Activated T-cell treated with anti-CD3 and anti-CD28 coated beads, Interleukin-2, amount 50 U/mL, for 24 hours (primary cell): ENCODE data around the gene RRM2.

Source experiments
- DNase-seq: peaks from one replicate; pipeline ENCODE4 v3.0.0-alpha.2; 2020
- H3K27ac Mint-ChIP-seq: 2 replicates; pipeline ENCODE4 v1.8.0; 2020; ENCODE audit warnings: mild to moderate bottlenecking, mixed read lengths
- H3K27me3 Mint-ChIP-seq: 2 replicates; pipeline ENCODE4 v1.8.0; 2020; ENCODE audit warnings: mixed read lengths
- H3K36me3 Mint-ChIP-seq: 2 replicates; pipeline ENCODE4 v1.8.0; 2020; ENCODE audit warnings: low read depth, mixed read lengths
- H3K4me1 Mint-ChIP-seq: 2 replicates; pipeline ENCODE4 v1.8.0; 2020; ENCODE audit warnings: low read depth, mixed read lengths
- H3K4me3 Mint-ChIP-seq: 2 replicates; pipeline ENCODE4 v1.8.0; 2020; ENCODE audit warnings: mild to moderate bottlenecking, moderate library complexity, mixed read lengths
- H3K9me3 Mint-ChIP-seq: 2 replicates; pipeline ENCODE4 v1.8.0; 2020; ENCODE audit warnings: mixed read lengths

The RRM2 gene

DNA sequence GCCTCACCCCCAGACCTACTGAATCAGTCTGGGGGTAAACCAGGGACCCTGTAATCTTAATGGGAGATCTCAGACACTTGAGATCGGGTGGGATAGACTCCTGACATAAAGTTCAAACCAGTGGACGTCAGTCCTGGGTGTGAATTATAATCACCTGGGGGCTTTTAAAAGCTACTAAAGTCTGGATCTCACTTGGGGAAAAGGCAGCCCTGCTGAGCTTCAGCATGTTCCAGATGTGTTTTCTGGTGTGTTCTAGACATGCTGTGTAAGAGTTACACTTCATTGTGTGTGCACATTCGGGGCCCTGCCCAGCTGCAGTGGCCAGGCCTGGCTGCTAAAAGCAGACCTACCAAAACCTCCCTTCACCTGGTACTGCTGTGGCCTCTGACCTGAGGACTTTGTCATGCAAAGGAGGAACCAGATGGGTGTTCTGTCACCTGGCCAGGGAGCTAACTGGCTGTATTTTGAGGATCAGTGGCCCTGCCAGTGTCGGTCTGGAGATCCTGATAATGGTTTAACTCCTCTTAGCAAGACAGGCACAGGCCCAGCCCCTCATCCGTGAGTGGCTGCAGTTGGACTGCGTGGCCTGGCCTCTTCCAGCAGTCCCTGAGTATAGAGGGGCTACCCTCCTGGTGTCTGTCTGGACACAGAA, 10.6 kb downstream of the RRM2 start:
- Mint-ChIP-seq H3K4me1 (peaks cover 20% of the 10 kb centered on the region), H3K4me3 (no peak overlapping the region), H3K9me3 (no peaks in the 10 kb centered on the region), H3K27ac (peak overlapping the region; percentile 28), H3K27me3 (no peaks in the 10 kb centered on the region), H3K36me3 (peaks cover 85% of the 10 kb centered on the region)
- no peak for DNase-seq

DNA sequence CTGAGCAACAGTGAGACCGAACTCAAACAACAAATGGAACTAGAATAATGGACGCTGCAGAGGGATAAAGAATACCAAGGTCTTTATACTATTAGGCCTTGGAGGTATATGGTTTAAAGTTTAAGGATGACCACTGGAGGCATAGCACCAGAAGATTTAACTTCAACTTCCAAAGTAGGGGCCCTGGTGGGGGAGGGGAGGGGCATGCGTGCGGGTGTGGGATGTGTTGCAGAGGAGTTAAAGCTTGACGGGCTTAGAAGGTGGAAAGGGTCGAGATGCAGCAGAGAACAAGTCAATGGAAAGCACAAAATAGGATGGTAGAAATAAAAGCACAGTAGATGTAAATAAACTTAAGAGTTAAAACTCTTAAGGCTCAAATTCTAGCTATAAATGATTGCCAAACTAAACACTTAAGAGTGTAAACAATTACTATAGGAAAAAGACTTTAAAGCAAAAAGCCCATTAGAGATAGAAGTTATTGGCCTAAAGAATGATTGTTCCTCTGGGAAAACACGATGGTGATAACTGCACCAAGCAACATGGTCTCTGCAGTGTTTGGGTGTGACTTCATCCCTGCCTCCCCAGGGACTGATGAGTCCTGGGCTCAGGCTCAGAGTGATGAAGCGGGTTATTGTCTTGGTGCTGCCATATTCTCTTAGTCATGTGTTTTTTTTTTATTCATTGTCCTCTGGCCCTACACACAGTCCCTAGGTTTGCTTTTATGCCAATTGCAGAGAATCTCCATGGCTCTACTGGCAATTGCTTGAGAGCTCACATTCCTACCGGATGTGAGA, 13.0 kb downstream of the RRM2 start:
- DNase-seq, result no peak
- Mint-ChIP-seq H3K36me3 (peaks cover 71% of the 10 kb centered on the region), H3K27ac (peak overlapping the region; percentile 69), H3K27me3 (no peaks in the 10 kb centered on the region), H3K4me3 (no peak overlapping the region), H3K9me3 (no peaks in the 10 kb centered on the region), H3K4me1 (peaks cover 12% of the 10 kb centered on the region)

DNA sequence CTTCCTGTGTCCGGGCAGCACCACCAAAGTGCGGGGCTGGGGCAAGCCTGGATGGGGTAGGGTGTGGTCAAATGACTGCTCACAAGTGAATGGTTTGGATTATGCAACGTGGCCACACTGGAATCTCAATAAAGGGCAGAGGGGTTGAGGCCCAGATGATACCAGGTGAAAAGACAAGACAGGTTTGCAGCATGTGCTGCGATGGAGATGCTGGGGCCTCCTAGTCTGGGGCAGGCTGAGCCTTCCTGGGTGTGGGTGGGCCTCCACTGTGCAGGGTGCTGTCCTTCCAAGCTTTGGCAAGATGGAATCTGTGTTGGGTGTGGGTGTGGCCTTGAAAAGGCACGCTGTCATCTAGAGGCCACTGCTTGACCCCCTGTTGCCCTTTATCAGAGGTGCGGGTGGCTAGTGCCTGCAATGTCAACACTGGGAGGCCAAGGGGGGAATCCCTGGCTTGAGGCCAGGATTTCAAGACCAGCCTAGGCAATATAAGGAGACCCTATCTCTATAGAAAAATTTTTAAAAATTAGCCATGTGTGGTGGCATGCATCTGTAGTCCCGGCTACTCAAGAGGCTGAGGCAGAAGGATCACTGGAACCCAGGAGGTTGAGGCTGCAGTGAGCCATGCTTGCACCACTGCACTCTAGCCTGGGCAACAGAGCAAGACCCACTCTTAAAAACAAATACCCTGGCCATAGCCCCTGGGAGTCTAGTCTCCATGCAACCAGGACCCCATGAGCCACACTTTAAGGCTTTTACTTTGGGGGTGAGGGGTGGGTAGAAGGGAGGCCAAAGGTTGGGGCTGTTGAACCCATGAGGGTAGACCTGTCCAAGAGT, 13.8 kb downstream of the RRM2 start:
- H3K4me3 Mint-ChIP-seq, result no peak overlapping the region
- peak; percentile 23 for DNase-seq
- H3K27ac Mint-ChIP-seq, result peak overlapping the region; percentile 69
- H3K4me1 Mint-ChIP-seq, result peaks cover 20% of the 10 kb centered on the region
- H3K9me3 Mint-ChIP-seq, result no peaks in the 10 kb centered on the region
- H3K36me3 Mint-ChIP-seq, result peaks cover 68% of the 10 kb centered on the region
- H3K27me3 Mint-ChIP-seq, result no peaks in the 10 kb centered on the region

DNA sequence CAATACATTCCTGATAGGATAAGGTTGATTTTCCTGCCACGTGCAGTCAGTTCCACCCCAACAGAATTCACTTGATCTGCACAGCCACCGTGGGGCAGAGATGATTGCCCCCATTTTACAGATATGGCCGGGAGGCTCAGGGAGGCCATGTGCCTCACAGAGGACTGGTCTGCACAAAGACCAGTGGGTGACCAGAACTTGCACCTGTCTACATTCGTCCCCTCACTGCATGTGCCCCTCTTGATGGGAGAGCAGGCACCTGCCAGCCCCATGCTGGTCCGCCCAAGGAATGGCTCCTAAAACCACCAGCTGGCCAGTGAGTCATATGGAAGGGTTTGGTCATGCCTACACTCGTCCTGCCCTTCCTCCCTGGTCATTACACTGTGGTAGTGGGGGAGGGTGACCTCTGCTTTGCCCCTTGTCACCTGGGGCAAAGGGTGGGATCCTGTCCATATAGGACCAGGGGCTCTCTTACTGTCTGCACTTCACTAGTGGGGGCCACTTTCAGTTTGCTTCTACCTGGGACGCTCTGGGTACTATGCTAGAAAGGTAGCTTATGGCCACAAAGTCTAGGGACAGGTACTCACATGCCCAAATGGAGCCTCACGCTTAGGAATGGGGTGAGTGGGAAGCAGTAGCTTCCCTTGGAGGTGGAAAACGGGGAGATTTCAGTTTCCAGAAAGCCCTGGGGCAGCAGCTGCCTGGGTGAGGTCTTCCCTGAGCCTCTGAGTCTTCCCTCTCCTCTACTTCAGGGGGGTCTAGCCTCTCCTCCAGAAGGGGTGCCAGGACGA, 14.7 kb downstream of the RRM2 start:
- peak overlapping the region; percentile 53 for H3K27ac Mint-ChIP-seq
- peak; percentile 25 for DNase-seq
- peaks cover 68% of the 10 kb centered on the region for H3K36me3 Mint-ChIP-seq
- no peaks in the 10 kb centered on the region for H3K9me3 Mint-ChIP-seq
- H3K27me3 Mint-ChIP-seq, result no peaks in the 10 kb centered on the region
- H3K4me1 Mint-ChIP-seq, result peaks cover 25% of the 10 kb centered on the region
- no peak overlapping the region for H3K4me3 Mint-ChIP-seq

DNA sequence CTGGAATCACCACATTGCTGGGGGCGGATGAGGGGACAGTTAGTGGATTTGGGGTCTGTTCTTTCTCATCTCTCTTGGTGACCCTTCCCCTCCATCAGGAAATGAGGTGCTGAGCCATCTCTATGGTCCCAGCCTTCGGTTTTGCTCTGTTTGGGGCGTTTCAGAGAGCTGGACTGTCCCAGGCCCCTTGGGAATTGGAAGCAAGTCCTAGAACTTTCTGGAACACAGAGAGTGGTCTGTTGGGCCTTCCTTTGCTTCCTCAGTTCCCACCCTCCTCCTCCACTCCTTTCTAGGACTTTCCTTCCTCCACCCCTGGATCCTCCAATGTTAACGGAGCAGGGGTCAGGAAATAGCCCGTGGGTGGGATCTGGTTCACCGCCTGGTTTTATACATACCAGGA, 17.0 kb downstream of the RRM2 start:
- Mint-ChIP-seq H3K27me3 (no peaks in the 10 kb centered on the region), H3K4me1 (peaks cover 28% of the 10 kb centered on the region), H3K36me3 (peaks cover 69% of the 10 kb centered on the region), H3K9me3 (no peaks in the 10 kb centered on the region), H3K27ac (peak overlapping the region; percentile 37), H3K4me3 (no peak overlapping the region)
- peak; percentile 12 for DNase-seq

DNA sequence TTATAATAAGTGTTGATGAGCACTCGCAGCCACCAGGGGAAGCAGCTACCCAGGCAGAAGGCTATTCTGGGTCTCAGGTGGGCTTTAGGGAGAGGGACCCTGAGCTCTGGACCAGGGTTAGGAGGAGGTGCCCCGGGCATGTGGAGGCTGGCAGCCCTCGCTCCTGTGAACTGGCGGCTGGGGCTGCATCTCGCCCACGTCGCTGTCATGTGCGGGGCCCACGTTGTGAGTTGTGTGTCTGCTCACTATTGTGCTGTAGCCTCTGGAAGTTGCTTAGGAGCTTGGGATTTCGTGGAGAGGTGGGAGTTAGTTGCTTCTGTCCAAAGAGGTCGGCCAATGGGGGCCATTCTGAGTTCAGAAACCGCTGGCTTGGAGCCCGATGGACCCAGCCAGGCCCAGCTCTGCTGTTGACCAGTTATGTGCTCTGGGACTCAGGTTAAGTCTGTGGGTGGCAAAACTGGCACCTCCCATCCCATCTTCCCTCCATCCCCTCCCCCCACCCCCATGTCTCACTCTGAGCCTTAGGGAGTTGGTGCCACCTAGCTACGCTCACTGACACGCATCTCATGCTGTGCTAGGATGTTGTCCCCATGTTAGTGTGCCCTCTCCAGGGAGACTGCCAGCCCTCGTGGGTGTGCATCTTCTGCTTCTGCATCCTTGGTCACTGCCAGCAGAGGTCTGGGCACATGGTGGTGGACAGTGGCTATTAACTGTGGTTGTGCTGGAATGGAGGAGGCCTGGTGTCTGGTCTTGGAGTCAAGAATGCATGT, 18.5 kb downstream of the RRM2 start:
- Mint-ChIP-seq H3K9me3 (no peaks in the 10 kb centered on the region), H3K4me3 (no peak overlapping the region), H3K27ac (peak overlapping the region; percentile 47), H3K4me1 (peaks cover 28% of the 10 kb centered on the region), H3K36me3 (peaks cover 71% of the 10 kb centered on the region), H3K27me3 (no peaks in the 10 kb centered on the region)
- DNase-seq, result no peak

DNA sequence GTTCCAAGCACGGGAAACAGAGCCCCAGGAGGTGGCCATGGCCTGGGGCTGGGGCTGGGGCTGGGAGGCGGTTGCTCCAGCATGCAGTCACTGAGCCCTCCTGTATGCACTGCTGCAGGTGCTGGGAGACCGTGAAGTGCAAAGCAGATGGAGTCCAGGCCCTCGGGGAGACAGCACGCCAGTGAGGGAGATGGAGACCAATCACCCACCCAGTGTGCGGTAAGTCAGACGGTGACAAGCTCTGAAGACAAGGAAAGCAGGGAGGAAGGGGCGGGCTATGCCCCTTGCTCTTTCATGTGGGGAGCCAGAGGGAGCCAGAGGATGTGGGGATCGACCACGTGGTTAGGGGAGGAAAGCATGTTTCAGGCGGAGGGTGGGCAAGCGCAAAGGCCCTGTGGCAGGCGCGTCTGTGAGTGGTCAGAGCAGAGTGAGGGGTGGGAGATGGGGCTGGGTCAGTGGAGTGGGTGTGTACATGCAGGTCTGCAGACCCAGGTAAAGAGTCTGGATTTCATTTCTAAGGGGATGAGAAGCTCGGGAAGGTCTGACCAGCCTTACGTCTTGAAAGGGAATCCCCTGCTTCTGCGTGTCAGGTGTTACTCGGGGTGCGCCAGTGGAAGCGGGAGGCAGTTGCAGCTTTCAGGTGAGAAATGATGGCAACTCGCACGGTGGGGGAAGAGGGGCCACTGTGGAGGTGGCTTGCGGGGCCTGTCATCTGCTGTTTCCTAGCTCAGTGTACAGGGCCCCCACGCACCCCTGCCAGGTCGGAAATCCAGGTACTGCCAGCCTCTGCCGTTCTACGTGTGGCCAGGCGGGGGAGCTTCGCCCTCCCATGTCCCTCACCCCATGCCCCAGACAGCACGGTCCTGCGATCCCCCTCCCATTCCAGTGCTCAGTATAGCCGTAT, 19.4 kb downstream of the RRM2 start:
- no peaks in the 10 kb centered on the region for H3K27me3 Mint-ChIP-seq
- no peak overlapping the region for H3K4me3 Mint-ChIP-seq
- peak overlapping the region; percentile 47 for H3K27ac Mint-ChIP-seq
- H3K9me3 Mint-ChIP-seq, result no peaks in the 10 kb centered on the region
- H3K36me3 Mint-ChIP-seq, result peaks cover 71% of the 10 kb centered on the region
- peak; percentile 56 for DNase-seq
- H3K4me1 Mint-ChIP-seq, result peaks cover 28% of the 10 kb centered on the region

DNA sequence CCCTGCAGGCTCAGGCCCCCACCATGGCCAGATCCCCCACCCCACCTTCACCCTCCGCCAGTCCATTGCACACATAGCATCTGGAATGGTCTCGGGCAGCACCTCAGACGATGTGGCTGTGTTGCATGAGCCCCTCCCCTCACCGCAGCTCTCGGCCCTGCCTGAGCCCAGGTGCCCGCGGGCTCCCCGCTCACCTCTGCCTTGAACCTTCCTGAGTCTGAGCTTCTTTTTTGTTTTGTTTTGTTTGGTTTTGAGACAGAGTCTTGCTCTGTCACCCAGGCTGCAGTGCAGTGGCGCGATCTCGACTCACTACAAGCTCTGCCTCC, 20.1 kb downstream of the RRM2 start:
- Mint-ChIP-seq H3K27me3 (no peaks in the 10 kb centered on the region), H3K4me1 (peaks cover 28% of the 10 kb centered on the region), H3K4me3 (no peak overlapping the region), H3K27ac (no peak overlapping the region), H3K9me3 (no peaks in the 10 kb centered on the region), H3K36me3 (peaks cover 74% of the 10 kb centered on the region)
- DNase-seq, result no peak

DNA sequence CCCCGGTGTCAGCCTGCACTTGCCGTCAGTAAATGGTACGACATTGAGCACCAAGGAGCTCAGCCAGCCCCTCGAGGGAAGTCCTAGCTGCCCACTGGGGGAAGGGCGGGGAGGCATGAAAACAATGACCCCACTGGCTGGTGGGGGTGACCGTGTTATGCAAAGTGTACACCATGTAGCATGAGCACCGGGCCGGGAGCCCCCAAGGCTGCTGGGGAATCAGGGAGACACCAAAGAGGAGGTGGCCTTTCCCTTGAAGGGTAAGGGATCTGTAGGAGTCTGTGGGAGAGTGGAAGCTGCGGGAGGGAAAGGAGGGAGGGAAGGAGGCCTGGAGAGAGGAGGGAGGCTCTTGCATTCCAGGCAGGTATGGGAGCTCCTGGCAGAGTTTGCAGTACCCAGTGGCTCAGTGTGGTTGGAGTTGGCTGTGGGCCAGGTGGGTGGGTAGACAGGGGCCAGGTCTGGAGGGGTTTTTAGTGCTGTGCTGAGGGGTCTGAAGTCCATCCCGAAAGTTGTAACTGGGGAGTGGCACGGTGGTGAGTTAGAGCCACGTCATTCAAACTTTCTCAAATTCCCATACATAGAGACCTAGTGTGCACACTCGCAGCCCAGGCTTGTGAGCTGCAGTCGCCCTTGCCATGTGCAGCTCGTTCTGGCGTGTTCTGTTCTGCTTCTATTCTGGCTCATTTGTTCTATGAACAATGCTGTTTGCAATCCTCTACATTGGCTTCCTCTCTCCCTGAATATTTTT, 22.4 kb downstream of the RRM2 start:
- Mint-ChIP-seq H3K36me3 (peaks cover 89% of the 10 kb centered on the region), H3K27ac (peak overlapping the region; percentile 23)

DNA sequence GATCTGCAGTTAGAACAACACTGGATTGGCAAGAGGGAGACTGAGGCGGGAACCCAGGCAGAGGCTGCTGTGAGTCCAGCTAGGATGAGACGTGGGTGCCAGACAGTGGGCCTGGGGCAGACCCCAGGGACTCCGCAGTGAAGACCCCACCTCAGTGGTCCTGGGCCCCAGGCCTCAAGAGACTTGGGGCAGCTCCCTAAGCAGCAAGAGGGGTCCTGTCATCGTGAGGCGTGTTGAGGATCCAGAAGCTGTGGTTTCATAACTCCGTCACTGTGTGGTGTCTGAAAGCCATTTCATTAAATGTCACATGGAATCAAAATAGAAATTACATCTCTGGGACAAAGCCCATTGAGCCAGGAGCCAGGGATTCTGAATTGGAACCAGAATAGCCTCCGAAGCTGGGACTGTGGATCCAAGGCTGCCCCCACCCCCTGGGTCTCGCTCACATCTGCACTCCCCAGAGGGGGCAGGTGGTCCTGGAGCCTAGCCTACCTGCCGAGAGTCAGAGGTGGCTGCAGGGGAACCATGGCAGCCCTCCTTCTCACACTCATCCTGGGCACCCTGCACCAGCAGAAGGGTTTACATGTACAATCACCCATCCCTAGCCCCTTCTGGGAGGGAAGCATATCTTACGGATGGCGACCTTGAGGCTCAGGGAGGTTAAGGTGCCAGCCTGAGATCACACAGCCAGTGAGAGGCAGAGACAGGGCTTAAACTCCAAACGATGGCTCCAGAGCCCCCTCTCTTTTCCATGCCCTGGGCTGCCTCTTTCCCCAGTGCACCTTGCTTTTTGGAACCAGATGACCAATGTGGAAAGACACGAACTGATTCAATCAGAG, 23.2 kb downstream of the RRM2 start:
- no peak for DNase-seq
- peaks cover 88% of the 10 kb centered on the region for H3K36me3 Mint-ChIP-seq
- no peaks in the 10 kb centered on the region for H3K9me3 Mint-ChIP-seq
- no peaks in the 10 kb centered on the region for H3K27me3 Mint-ChIP-seq
- peaks cover 30% of the 10 kb centered on the region for H3K4me1 Mint-ChIP-seq
- H3K4me3 Mint-ChIP-seq, result no peak overlapping the region
- no peak overlapping the region for H3K27ac Mint-ChIP-seq

More for the DNA sequence above, 22.4 kb downstream of the RRM2 start:
- Mint-ChIP-seq H3K27me3 (no peaks in the 10 kb centered on the region), H3K9me3 (no peaks in the 10 kb centered on the region), H3K4me1 (peaks cover 35% of the 10 kb centered on the region), H3K4me3 (no peak overlapping the region)
- no peak for DNase-seq

DNA sequence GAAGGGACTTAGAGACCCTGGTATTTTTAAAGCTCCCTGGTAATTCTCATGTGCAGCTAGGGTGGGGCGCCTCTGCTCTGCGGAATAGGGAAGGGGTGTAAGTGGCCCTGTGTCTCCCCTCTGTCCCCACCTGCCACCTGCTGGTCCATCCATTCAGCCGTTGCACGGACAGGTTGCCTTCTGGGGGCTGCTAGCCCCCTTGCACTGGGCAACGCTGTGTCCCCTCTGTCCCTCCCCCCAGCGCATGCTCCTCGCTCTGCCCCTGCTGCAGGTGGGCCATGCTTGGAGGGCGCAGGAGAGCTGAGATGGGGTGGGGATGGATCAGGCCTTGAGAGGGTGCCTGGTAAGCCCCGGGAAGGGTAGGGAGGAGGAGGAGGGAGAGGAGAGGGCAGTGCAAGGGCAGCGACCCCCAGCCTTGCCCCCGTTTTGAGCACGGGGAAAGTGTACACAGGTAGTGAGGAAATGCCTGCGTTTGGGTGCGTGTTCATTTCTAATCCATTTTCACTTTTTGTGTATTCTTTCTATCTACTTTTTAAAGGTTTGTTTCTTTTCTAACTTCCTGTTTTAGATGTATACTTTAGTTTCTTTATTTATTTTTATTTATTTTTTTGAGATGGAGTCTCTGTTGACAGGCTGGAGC, 23.9 kb downstream of the RRM2 start:
- H3K27ac Mint-ChIP-seq, result no peak overlapping the region
- H3K36me3 Mint-ChIP-seq, result peaks cover 90% of the 10 kb centered on the region
- peaks cover 23% of the 10 kb centered on the region for H3K4me1 Mint-ChIP-seq
- H3K27me3 Mint-ChIP-seq, result no peaks in the 10 kb centered on the region
- DNase-seq, result no peak
- H3K4me3 Mint-ChIP-seq, result no peak overlapping the region
- H3K9me3 Mint-ChIP-seq, result no peaks in the 10 kb centered on the region
